Measurements from ENCODE around the gene UNC5A.

The UNC5A gene

DNA sequence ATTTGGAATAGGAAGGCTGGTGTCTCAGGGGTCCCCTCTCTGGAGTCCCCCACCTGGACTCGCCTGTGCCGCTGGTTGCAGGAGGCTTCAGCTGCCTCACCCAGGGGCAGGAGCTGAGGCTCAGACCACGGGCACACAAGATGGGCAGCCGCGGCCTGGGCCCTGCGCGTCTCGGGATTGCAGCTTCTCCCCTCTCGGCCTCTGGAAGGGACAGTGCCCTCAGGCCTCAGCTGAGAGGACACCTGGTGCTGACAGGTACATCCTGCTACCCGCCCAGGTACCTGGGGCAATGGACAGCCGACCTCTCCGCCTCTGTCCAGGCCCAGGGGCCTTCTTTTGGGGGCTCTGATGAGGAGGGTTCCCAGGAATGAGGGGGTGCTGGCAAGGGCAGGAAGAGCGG is 38.3 kb downstream of the UNC5A start:
- no peak for TF ChIP-seq JUND (IDR thresholded peaks at IDR 0.05; ENCODE audit: low read depth)
- DNase-seq (ENCODE audit: low read depth in 1 of 2, low spot score in 1 of 2), result no peak
- in situ Hi-C loops (cut with HindIII; ENCODE audit: low pct_unique_long_range_greater_than_20kb, low sequenced_read_pairs), result no loop called here

DNA sequence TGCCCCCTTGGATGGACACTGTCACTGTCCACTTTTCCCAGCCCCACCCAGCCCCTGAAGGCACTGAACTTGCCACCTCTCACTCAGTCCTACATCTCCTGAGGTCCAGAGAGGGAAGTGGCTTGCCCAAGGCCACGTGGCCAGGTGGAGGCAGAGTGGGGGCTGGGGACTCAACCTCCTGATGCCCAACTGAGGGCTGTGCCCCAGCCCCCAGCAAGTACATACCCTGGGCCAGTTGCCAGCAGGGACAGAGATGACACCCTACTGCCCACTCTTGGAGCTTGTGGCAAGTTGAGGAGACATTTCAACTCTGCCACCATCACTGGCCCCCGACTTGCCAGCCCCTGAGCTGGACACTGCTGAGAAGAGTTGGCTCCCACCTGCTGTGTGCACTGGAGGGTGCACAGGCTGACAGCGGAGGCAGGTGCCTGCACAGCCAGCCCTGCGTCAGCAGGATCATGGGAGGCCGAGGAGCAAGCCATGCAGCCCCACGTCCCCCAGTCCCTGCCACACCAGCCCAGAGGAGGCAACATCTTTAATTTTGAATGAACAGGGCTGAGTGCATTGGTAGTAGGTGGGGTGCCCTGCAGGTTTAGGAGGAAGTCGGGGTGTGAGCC is 39.4 kb downstream of the UNC5A start:
- no peak for TF ChIP-seq JUND (IDR thresholded peaks at IDR 0.05; ENCODE audit: low read depth)
- in situ Hi-C loops (cut with HindIII; ENCODE audit: low pct_unique_long_range_greater_than_20kb, low sequenced_read_pairs), result no loop called here
- DNase-seq (ENCODE audit: low read depth in 1 of 2, low spot score in 1 of 2), result no peak

DNA sequence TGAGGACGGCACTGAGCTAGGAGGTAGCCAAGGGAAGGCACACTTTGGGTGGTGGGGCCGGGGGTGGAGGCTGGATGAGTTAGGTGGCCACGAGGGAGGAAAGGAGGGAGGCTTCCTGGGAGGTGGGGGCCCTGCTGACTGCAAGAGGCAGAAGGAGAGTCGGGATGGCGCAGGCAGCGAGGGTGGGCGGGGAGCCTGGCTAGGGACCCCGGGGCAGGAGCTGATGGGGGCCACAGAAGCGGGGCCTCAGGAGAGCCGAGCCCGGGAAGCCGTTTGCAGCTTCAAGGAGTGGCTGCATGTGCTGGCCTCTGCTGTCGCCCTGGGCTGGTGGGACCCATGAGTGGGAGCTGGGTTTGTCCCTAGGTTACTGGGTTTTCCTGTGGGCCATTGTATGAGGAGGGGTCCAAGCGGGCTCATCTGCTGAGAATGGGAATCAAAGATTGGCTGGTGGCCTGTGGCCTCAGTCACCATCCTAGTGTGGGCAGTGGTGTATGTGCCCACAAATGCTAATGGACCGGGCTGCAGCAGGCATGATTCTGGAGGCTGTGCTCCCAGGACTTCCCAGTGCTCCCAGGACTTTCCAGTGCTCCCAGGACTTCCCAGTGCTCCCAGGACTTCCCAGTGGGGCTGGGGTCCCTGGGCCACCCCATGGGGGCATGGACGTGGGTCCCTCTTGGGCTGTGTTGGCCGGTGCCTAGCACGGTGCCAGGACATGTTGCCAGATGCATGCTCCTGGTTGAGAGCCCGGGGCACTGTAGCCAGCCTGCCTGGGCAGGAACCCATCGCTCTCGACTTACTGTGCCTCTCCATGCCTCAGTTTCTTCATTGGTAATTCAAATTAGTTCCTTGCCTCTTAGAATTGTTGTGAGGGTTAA is 40.2 kb downstream of the UNC5A start:
- no peak for TF ChIP-seq JUND (IDR thresholded peaks at IDR 0.05; ENCODE audit: low read depth)
- no peak for DNase-seq (ENCODE audit: low read depth in 1 of 2, low spot score in 1 of 2)
- in situ Hi-C loops (cut with HindIII; ENCODE audit: low pct_unique_long_range_greater_than_20kb, low sequenced_read_pairs), result no loop called here

DNA sequence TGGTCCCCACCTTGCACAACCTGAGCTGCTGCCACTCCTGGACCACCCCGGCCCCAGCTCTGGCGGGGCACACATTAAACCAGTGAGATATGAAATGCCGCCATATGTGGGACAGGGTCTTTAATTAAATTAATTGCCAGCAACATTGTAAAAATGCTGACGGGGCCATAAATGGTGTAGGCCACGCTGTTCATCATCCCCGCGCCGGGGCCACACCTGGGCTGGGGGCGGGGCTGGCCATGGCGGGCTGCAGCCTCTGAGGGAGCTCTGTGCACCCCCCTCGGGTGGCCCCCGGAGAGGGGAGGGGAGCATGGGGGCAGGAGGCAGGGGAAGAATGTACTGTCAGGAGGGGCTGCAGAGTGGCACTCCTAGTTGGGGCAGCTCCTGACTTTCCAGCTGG is 41.0 kb downstream of the UNC5A start:
- no peak for DNase-seq (ENCODE audit: low read depth in 1 of 2, low spot score in 1 of 2)
- in situ Hi-C loops (cut with HindIII; ENCODE audit: low pct_unique_long_range_greater_than_20kb, low sequenced_read_pairs), result no loop called here
- no peak for TF ChIP-seq JUND (IDR thresholded peaks at IDR 0.05; ENCODE audit: low read depth)

DNA sequence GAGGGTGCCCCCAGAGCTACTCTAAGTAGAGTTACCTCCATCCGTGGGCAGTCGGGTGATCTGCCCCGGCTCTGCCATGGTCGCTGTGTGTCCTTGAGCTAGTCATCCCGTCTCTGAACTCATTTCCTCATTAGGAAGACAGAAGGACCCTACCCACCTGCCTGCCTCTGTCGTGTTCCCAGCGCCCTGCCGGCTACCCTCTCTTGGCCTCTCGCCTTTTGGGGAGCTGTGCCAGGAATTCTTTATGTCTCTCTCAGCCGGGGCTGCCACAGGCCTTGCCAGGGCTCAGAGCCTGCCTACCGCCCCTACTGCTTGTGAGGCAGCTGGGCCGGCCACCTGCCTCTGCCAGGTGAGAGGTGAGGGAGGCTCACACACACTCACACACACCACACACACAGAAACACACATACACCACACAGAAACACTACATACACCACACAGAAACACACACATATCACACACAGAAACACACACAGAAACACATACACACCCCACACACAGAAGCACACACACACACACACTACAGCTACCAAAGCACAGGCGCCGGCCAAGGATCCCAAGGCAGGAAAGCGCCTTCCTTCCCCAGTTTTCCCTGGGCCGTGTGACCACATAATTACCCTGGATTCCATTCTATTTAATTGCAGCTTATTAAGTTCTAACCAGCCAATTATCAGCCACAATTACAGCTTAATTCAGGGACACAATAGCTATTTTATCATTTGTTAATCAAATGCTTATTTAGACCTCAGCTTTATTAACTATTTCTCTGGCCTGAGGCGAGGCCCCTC is 41.7 kb downstream of the UNC5A start:
- no peak for DNase-seq (ENCODE audit: low read depth in 1 of 2, low spot score in 1 of 2)
- in situ Hi-C loops (cut with HindIII; ENCODE audit: low pct_unique_long_range_greater_than_20kb, low sequenced_read_pairs), result no loop called here
- TF ChIP-seq JUND (IDR thresholded peaks at IDR 0.05; ENCODE audit: low read depth), result no peak

DNA sequence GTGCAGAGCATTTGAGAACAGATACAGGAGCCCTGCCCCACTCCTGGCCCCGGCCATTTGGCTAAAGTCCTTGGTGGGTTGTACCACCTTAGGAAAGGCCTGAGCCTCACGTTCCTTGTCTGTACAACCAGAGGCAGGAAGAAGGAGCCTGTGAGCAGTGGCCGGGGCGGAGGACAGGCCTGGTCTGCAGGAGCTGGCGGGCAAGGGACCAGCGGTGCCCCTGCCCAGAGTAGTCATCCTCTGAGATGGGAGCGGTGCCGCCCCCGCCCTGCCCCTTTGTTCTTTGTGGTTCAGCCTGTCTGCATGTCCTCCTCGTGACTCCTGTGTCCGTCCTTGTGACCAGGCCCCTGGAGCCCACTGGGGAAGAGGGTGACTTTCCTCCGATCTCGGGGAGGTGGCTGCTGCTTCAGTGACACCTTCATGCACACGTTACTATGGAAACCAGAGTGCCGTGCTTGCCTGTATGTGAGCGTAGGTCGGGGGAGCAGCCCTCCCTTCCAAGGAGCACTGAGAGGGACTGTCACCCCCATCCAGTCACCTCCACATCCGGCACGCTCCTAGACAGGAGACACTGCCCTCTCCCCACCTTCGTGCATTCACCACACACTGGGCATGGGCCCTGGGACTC is 42.9 kb downstream of the UNC5A start:
- TF ChIP-seq JUND (IDR thresholded peaks at IDR 0.05; ENCODE audit: low read depth), result no peak
- DNase-seq (ENCODE audit: low read depth in 1 of 2, low spot score in 1 of 2), result no peak
- in situ Hi-C loops (cut with HindIII; ENCODE audit: low pct_unique_long_range_greater_than_20kb, low sequenced_read_pairs), result no loop called here

DNA sequence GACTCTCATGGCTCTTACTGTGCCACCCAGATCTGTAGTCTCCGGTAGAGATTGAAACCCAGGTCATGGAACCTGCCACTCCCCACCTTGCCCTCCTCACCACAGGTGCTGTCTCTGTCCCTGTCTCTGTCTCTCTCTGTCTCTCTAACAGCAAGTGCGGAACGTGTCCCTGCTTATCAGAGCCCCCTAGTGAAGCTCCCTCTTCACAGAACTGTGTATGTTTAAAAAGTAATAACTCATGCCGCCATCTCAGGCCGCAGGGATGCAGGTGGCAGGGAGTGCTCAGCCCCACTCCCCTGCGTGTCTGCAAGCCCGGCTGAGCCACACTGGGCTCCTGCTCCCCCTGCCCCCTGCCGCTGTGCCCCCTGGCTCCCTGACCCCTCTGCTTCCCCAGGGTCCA is 43.8 kb downstream of the UNC5A start:
- no peak for TF ChIP-seq JUND (IDR thresholded peaks at IDR 0.05; ENCODE audit: low read depth)
- DNase-seq (ENCODE audit: low read depth in 1 of 2, low spot score in 1 of 2), result no peak
- in situ Hi-C loops (cut with HindIII; ENCODE audit: low pct_unique_long_range_greater_than_20kb, low sequenced_read_pairs), result no loop called here

DNA sequence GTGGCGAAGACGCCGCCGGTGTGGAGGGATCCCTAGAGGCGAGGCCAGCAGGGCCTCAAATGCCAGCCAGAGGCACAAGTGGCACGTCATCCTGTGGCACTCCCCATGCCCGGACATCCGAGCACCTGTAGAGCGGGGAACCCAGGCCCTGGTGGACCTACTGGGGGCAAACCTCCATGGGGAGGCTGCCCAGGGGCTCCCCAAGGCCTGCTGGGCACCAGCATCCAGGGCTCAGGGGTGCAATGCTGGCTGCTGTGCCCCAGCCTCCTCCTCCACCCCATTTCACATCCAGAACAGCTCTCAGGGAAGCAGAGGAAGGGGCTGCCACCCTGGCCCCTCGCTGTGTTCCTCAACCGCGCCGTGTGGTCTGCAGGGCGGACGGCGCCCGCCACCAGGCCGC is 45.2 kb downstream of the UNC5A start:
- DNase-seq (ENCODE audit: low read depth in 1 of 2, low spot score in 1 of 2), result no peak
- in situ Hi-C loops (cut with HindIII; ENCODE audit: low pct_unique_long_range_greater_than_20kb, low sequenced_read_pairs), result no loop called here
- no peak for TF ChIP-seq JUND (IDR thresholded peaks at IDR 0.05; ENCODE audit: low read depth)

DNA sequence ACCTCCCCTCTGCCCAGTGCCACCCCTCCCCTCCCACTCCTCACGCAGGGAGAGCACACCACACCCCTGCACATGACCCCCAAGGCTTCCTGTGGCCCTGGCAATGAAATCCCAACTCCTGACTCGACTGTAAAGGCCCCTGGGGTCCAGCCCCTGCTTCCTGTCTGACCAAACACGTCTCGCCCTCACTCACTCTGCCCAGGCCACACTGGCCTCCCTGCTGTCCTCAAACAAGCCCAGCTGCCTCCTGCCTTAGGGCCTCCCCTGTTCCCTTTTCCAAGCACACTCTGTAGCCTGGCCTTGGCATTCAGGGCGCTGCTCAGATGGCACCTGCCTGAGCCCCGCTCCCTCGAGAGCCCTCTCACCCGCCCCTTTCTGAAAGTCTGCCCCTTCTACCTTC is 46.4 kb downstream of the UNC5A start:
- in situ Hi-C loops (cut with HindIII; ENCODE audit: low pct_unique_long_range_greater_than_20kb, low sequenced_read_pairs), result no loop called here
- DNase-seq (ENCODE audit: low read depth in 1 of 2, low spot score in 1 of 2), result no peak
- TF ChIP-seq JUND (IDR thresholded peaks at IDR 0.05; ENCODE audit: low read depth), result no peak

DNA sequence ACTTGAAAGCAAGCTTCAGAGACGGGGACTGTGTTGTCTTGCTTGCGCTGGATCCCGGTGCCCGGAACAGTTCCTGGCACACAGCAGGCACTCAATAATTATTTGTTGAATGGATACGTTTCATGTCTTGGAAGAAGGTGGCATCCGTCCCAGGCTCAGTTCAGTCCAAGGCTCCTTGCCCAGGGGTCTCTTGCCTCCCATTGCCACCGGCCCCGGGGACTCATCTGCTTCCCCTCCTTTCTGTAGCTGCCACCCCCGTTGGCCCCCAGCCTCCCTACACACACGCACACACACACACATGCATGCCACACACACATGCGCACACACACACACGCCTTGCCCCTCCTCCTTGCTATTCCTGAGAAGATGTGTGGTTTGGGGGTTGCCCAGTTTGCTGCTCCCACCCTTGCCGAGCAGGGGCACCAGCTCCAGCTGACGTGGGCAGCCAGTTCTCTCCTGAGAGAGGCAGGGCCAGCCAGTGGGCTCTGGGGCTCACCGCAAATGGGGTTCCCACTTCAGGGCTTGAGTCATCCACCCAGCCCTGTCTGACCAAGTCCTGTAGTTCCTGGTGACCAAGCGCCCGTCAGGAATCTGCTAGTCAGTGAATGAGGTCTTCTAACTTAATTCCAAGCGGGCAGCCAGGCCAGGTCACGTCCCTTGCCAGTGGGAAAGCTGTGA is 47.0 kb downstream of the UNC5A start:
- TF ChIP-seq JUND (IDR thresholded peaks at IDR 0.05; ENCODE audit: low read depth), result no peak
- in situ Hi-C loops (cut with HindIII; ENCODE audit: low pct_unique_long_range_greater_than_20kb, low sequenced_read_pairs), result no loop called here
- no peak for DNase-seq (ENCODE audit: low read depth in 1 of 2, low spot score in 1 of 2)

DNA sequence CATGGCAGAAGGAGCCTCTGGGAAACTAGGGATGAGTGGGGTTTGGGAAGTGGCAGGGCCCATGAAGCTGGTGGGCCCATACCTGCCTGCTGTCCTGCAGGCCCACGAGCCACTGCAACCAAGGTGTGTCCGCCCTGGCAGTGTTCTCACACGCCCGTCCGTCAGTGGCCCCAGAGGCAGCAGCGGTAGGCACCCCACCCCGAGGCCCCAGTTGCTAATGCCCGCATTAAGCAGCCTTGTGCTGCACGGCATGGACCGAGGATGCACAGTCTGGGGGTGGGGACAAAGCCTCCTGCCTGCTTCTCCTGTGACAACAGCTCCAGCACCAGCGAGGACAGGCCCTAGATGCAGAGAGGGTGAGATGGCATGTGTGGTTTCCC is 47.5 kb downstream of the UNC5A start:
- no peak for TF ChIP-seq JUND (IDR thresholded peaks at IDR 0.05; ENCODE audit: low read depth)
- in situ Hi-C loops (cut with HindIII; ENCODE audit: low pct_unique_long_range_greater_than_20kb, low sequenced_read_pairs), result no loop called here
- DNase-seq (ENCODE audit: low read depth in 1 of 2, low spot score in 1 of 2), result no peak

DNA sequence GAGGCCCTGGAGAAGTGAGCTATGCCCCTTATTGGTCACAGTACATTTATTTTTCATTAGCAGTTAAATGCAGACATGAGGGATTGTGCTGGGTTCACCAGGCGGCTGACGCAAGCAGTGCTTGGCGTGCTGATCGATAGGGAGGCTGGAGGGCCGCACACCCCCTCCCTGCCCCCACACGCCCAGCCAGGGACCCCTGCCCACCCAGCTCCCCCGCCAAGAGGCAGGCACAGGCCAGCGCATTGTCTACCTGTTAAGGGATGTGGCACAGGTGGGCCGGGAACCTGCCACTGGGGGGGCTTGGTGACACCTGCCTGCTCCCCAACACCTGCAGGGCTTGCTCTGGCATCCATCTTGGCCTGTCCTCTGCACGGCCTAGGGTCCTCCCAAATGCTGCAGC is 49.6 kb downstream of the UNC5A start:
- in situ Hi-C loops (cut with HindIII; ENCODE audit: low pct_unique_long_range_greater_than_20kb, low sequenced_read_pairs), result no loop called here
- no peak for DNase-seq (ENCODE audit: low read depth in 1 of 2, low spot score in 1 of 2)

More for the DNA sequence above, 49.6 kb downstream of the UNC5A start:
- TF ChIP-seq JUND (IDR thresholded peaks at IDR 0.05; ENCODE audit: low read depth), result no peak

Measured in T47D (cell line).